HL-60 (cell line): ENCODE data around the gene LMAN1.

Source experiments
- DNase-seq, 2 experiments: peaks; one replicate each; pipeline ENCODE4 v3.0.0-alpha.2; 2010 to 2020; ENCODE audit warnings: low read depth in 1 of 2, low spot score in 1 of 2
- H3K27ac ChIP-seq: fragments of 250-450 bp; sonication (Bioruptor Pico); replicated peaks from 2 replicates; pipeline ENCODE4 v1.5.1; 2020; ENCODE audit warnings: mild to moderate bottlenecking, moderate library complexity
- H3K27me3 ChIP-seq: fragments of 250-450 bp; sonication (Bioruptor Pico); 2 replicates; pipeline ENCODE4 v1.5.1; 2021; ENCODE audit warnings: mild to moderate bottlenecking, moderate library complexity; ENCODE audit not compliant: insufficient read depth, poor library complexity, severe bottlenecking
- H3K4me3 ChIP-seq: replicated peaks from 2 replicates; pipeline ENCODE4 v1.5.1; 2011; ENCODE audit warnings: mild to moderate bottlenecking, control low read depth, low read length; ENCODE audit not compliant: insufficient read depth
- GABPA ChIP-seq: IDR thresholded peaks from 2 replicates; pipeline ENCODE4 v1.6.1; 2012; ENCODE audit warnings: low read depth
- POLR2AphosphoS5 ChIP-seq: IDR thresholded peaks from 2 replicates; pipeline ENCODE4 v1.6.1; 2012; ENCODE audit warnings: low read depth
- SPI1 ChIP-seq: IDR thresholded peaks from 2 replicates; pipeline ENCODE4 v1.6.1; 2012; ENCODE audit warnings: low read depth, mild to moderate bottlenecking, borderline replicate concordance
- TF ChIP-seq, protein P1 (sequence below): IDR thresholded peaks from 2 replicates; pipeline ENCODE4 v1.6.1; 2012; ENCODE audit warnings: low read depth; ENCODE audit not compliant: insufficient replicate concordance
- TF ChIP-seq, protein P2 (sequence below): IDR thresholded peaks from one replicate; pipeline ENCODE4 v1.5.1; 2011; ENCODE audit warnings: low read length, control low read depth, inconsistent platforms; ENCODE audit not compliant: insufficient read depth

The LMAN1 gene

DNA sequence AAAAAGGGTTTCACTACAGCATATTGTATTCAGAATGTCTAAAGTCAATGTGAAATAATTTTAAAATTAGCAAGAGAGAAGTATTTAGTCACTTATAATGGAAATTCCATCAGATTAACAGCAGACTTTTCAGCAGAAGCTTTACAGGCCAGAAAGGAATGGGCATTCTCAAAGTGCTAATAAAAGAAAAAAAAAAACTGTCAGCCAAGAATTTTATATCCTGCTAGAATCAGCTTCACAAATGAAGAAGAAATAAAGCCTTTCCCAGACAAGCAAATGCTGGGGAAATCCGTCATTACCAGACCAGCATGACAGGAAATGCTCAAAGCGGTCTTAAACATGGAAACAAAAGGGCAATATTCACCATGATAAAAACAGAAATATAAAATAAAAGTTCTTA, 18.8 kb downstream of the LMAN1 start:
- H3K27me3 ChIP-seq: no peaks in the 10 kb centered on the region
- DNase-seq: no peak
- H3K27ac ChIP-seq: no peak overlapping the region
- H3K4me3 ChIP-seq: no peak overlapping the region
- no peak for TF ChIP-seq SPI1
- TF ChIP-seq, protein P1, sequence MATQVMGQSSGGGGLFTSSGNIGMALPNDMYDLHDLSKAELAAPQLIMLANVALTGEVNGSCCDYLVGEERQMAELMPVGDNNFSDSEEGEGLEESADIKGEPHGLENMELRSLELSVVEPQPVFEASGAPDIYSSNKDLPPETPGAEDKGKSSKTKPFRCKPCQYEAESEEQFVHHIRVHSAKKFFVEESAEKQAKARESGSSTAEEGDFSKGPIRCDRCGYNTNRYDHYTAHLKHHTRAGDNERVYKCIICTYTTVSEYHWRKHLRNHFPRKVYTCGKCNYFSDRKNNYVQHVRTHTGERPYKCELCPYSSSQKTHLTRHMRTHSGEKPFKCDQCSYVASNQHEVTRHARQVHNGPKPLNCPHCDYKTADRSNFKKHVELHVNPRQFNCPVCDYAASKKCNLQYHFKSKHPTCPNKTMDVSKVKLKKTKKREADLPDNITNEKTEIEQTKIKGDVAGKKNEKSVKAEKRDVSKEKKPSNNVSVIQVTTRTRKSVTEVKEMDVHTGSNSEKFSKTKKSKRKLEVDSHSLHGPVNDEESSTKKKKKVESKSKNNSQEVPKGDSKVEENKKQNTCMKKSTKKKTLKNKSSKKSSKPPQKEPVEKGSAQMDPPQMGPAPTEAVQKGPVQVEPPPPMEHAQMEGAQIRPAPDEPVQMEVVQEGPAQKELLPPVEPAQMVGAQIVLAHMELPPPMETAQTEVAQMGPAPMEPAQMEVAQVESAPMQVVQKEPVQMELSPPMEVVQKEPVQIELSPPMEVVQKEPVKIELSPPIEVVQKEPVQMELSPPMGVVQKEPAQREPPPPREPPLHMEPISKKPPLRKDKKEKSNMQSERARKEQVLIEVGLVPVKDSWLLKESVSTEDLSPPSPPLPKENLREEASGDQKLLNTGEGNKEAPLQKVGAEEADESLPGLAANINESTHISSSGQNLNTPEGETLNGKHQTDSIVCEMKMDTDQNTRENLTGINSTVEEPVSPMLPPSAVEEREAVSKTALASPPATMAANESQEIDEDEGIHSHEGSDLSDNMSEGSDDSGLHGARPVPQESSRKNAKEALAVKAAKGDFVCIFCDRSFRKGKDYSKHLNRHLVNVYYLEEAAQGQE: no peak
- TF ChIP-seq POLR2AphosphoS5: no peak
- TF ChIP-seq GABPA: no peak
- TF ChIP-seq, protein P2, sequence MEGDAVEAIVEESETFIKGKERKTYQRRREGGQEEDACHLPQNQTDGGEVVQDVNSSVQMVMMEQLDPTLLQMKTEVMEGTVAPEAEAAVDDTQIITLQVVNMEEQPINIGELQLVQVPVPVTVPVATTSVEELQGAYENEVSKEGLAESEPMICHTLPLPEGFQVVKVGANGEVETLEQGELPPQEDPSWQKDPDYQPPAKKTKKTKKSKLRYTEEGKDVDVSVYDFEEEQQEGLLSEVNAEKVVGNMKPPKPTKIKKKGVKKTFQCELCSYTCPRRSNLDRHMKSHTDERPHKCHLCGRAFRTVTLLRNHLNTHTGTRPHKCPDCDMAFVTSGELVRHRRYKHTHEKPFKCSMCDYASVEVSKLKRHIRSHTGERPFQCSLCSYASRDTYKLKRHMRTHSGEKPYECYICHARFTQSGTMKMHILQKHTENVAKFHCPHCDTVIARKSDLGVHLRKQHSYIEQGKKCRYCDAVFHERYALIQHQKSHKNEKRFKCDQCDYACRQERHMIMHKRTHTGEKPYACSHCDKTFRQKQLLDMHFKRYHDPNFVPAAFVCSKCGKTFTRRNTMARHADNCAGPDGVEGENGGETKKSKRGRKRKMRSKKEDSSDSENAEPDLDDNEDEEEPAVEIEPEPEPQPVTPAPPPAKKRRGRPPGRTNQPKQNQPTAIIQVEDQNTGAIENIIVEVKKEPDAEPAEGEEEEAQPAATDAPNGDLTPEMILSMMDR: no peak

DNA sequence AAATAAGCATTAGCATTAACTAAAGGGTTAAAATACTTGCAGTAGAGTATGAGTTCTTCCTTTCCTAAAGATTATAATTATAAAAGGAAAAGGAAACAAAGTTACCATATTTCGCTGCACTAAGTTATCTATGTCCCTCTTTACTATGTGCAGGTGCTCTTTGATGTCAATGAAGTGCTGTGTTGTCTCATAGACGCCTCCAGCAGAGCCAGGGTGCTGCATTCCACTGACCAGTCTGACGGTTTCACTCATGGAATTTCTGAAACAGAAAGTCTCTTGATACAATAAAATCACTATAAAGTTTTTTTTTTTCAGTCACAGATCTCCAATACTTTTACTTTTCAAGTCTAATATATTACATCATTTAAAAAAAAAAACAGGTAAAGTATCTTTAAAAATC, 26.1 kb downstream of the LMAN1 start:
- TF ChIP-seq, protein P2: no peak
- no peak for TF ChIP-seq POLR2AphosphoS5
- TF ChIP-seq SPI1: no peak
- TF ChIP-seq, protein P1: no peak
- no peak for TF ChIP-seq GABPA
- H3K27ac ChIP-seq: no peak overlapping the region
- no peak for DNase-seq
- H3K4me3 ChIP-seq: no peak overlapping the region
- no peaks in the 10 kb centered on the region for H3K27me3 ChIP-seq

DNA sequence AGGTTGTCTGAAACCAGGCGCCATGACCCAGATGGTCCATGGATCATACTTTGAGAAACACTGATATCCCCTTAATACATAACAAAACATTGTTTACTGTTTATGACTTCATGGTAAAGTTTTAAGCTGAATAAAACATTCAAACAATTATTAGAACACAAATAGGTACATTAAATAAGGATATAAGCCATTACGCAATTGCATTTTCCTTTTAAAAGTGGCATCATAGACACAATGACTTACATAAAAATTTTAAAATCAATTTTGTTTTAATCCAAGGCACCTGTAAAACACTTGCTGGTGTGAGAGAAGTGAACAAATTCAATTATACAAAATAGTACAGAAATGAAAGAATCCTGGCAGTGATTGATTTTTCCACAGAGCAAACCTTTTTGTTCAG, 30.4 kb downstream of the LMAN1 start:
- DNase-seq: no peak
- TF ChIP-seq, protein P2: no peak
- no peak for TF ChIP-seq SPI1
- TF ChIP-seq POLR2AphosphoS5: no peak
- TF ChIP-seq GABPA: no peak
- TF ChIP-seq, protein P1: no peak
- no peak overlapping the region for H3K27ac ChIP-seq
- no peaks in the 10 kb centered on the region for H3K27me3 ChIP-seq
- H3K4me3 ChIP-seq: no peak overlapping the region
